GM06990 (cell line): ENCODE measurements around the gene RORB.

Experiments
- DNase-seq: peaks from one replicate; pipeline ENCODE4 v3.0.0-alpha.2; 2011; ENCODE audit not compliant: insufficient read length; ENCODE audit errors: extremely low read depth
- H3K27me3 ChIP-seq: replicated peaks from 2 replicates; pipeline ENCODE4 v1.6.0; 2011; ENCODE audit warnings: low read length; ENCODE audit not compliant: control insufficient read depth, insufficient read depth
- H3K36me3 ChIP-seq: 2 replicates; pipeline ENCODE4 v1.5.1; 2011; ENCODE audit warnings: low read length; ENCODE audit not compliant: control insufficient read depth, insufficient read depth
- H3K4me3 ChIP-seq: replicated peaks from 2 replicates; pipeline ENCODE4 v1.5.1; 2011; ENCODE audit warnings: low read depth, mild to moderate bottlenecking, control low read depth, low read length
- CTCF ChIP-seq: IDR thresholded peaks from 2 replicates; pipeline ENCODE4 v1.5.1; 2011; ENCODE audit warnings: low read length, control low read depth, mild to moderate bottlenecking, inconsistent platforms; ENCODE audit not compliant: insufficient read depth, poor library complexity, severe bottlenecking

The RORB gene

GRCh38 chr9:74497748-74498620 is 849 bp downstream of the RORB start:
- TF ChIP-seq CTCF: no peak
- peak overlapping the region; percentile 57 for H3K4me3 ChIP-seq
- H3K27me3 ChIP-seq: peaks cover 6% of the 10 kb centered on the region
- no peaks in the 10 kb centered on the region for H3K36me3 ChIP-seq
- peak; percentile 18 for DNase-seq

- H3K36me3 ChIP-seq: no peaks in the 10 kb centered on the region
- no peak for TF ChIP-seq CTCF
- H3K4me3 ChIP-seq: peak overlapping the region; percentile 57
- DNase-seq: no peak
- H3K27me3 ChIP-seq: peaks cover 6% of the 10 kb centered on the region
Measured at GRCh38 chr9:74498621-74499095, 1.5 kb downstream of the RORB start.

GRCh38 chr9:74499111-74499601 is 2.0 kb downstream of the RORB start:
- TF ChIP-seq CTCF: no peak
- no peak for DNase-seq
- no peaks in the 10 kb centered on the region for H3K36me3 ChIP-seq
- H3K27me3 ChIP-seq: peaks cover 6% of the 10 kb centered on the region
- no peak overlapping the region; the same call in 1 of the 2 replicates for H3K4me3 ChIP-seq

GRCh38 chr9:74499770-74500583 is 2.8 kb downstream of the RORB start:
- Histone ChIP-seq H3K36me3 (no peaks in the 10 kb centered on the region), H3K27me3 (peaks cover 6% of the 10 kb centered on the region), H3K4me3 (no peak overlapping the region)
- TF ChIP-seq CTCF: no peak
- DNase-seq: no peak

GRCh38 chr9:74500584-74500924 is 3.4 kb downstream of the RORB start:
- Histone ChIP-seq H3K36me3 (no peaks in the 10 kb centered on the region), H3K4me3 (no peak overlapping the region), H3K27me3 (peaks cover 6% of the 10 kb centered on the region)
- no peak for TF ChIP-seq CTCF
- DNase-seq: no peak
